ENCODE data around the gene NECTIN1. TPM values are rescaled to one million over a fixed set of nuclear protein-coding genes. Genes with fewer than 3 reads are reported as not detected.

Gene NECTIN1
- total and polyA plus RNA-seq, 2 experiments from 2014 or later, result 1.0 to 5.2 TPM

GRCh38 chr11:119700536-119701346, 28.3 kb downstream of the NECTIN1 start:
- in situ Hi-C loops (cut with MboI), result no loop called here
- no peaks in the 10 kb centered on the region for H4K20me1 ChIP-seq (ENCODE audit: insufficient read depth)
- peak; percentile 23 for DNase-seq
- H3K9ac ChIP-seq, result no peak overlapping the region
- H3K36me3 ChIP-seq (ENCODE audit: low read depth), result no peaks in the 10 kb centered on the region
- no peak overlapping the region for H3K4me2 ChIP-seq (ENCODE audit: unreplicated experiment)
- 82 to 86% methylated on average over 12 to 13 of the region's 13 CpGs for WGBS, 2 experiments (ENCODE audit: low coverage in 1 of 2, low lambda C conversion rate in 2 of 2, missing lambda C conversion rate in 2 of 2)
- H3K27ac ChIP-seq, result no peak overlapping the region
- H2AFZ ChIP-seq, result no peak overlapping the region
- no peaks in the 10 kb centered on the region for H3K27me3 ChIP-seq (replicated peaks; ENCODE audit: insufficient read depth)
- H3K4me3 ChIP-seq, result no peak overlapping the region
- H3F3A ChIP-seq (ENCODE audit: insufficient read depth), result no peaks in the 10 kb centered on the region
- H3K4me1 ChIP-seq (ENCODE audit: insufficient read depth), result no peaks in the 10 kb centered on the region
- no peaks in the 10 kb centered on the region for H3K9me3 ChIP-seq (ENCODE audit: low read depth)
- H3K79me2 ChIP-seq (ENCODE audit: insufficient read depth), result no peaks in the 10 kb centered on the region
- TF ChIP-seq EZH2phosphoT487 (IDR thresholded peaks at IDR 0.05; ENCODE audit: insufficient read depth, low read depth) (no peak), EZH2 (IDR thresholded peaks at IDR 0.05; ENCODE audit: insufficient read depth, poor library complexity, severe bottlenecking) (no peak)
- H3K9me2 ChIP-seq (ENCODE audit: insufficient read depth), result no peaks in the 10 kb centered on the region

- no peaks in the 10 kb centered on the region for H3K27me3 ChIP-seq (replicated peaks; ENCODE audit: insufficient read depth)
- no peak overlapping the region for H3K9ac ChIP-seq
- H3K9me3 ChIP-seq (ENCODE audit: low read depth), result no peaks in the 10 kb centered on the region
- no peak overlapping the region for H3K4me3 ChIP-seq
- H3F3A ChIP-seq (ENCODE audit: insufficient read depth), result no peaks in the 10 kb centered on the region
- in situ Hi-C loops (cut with MboI), result no loop called here
- no peak overlapping the region for H3K4me2 ChIP-seq (ENCODE audit: unreplicated experiment)
- H3K27ac ChIP-seq, result no peak overlapping the region
- no peaks in the 10 kb centered on the region for H4K20me1 ChIP-seq (ENCODE audit: insufficient read depth)
- H3K9me2 ChIP-seq (ENCODE audit: insufficient read depth), result no peaks in the 10 kb centered on the region
- no peaks in the 10 kb centered on the region for H3K4me1 ChIP-seq (ENCODE audit: insufficient read depth)
- DNase-seq, result no peak
- H2AFZ ChIP-seq, result no peak overlapping the region
- WGBS, 2 experiments (ENCODE audit: low coverage in 1 of 2, low lambda C conversion rate in 2 of 2, missing lambda C conversion rate in 2 of 2), result 94 to 95% methylated on average over 7 of the region's 7 CpGs
- H3K36me3 ChIP-seq (ENCODE audit: low read depth), result no peaks in the 10 kb centered on the region
- no peaks in the 10 kb centered on the region for H3K79me2 ChIP-seq (ENCODE audit: insufficient read depth)
- TF ChIP-seq EZH2 (IDR thresholded peaks at IDR 0.05; ENCODE audit: insufficient read depth, poor library complexity, severe bottlenecking) (no peak), EZH2phosphoT487 (IDR thresholded peaks at IDR 0.05; ENCODE audit: insufficient read depth, low read depth) (no peak)
Observed at GRCh38 chr11:119700030-119700429, 29.0 kb downstream of the NECTIN1 start.

DNA sequence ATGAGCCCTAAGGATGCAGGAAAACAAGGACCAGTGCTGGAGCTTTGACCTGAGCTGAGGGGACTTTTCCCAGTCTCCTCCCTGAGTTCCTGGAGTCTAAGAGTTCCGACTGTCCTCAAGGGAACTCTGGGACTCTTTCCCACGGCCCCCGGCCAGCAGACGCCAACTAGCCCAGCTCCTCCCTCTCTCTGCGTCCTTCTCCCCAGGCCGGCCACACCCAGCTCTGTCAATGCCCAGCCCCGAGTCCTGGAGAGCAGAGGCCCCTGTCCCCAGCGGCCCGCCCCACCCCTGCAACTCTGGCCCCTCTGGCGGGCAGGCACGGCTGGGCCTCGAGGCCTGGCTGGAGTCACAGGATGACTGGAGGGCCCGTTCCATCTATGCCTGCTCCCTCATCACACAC, 29.8 kb downstream of the NECTIN1 start:
- Histone ChIP-seq H3K36me3 (ENCODE audit: low read depth) (no peaks in the 10 kb centered on the region), H3K4me2 (ENCODE audit: unreplicated experiment) (no peak overlapping the region), H3K4me1 (ENCODE audit: insufficient read depth) (no peaks in the 10 kb centered on the region), H3F3A (ENCODE audit: insufficient read depth) (no peaks in the 10 kb centered on the region), H3K4me3 (no peak overlapping the region), H3K9ac (no peak overlapping the region), H2AFZ (no peak overlapping the region), H3K9me2 (ENCODE audit: insufficient read depth) (no peaks in the 10 kb centered on the region), H3K79me2 (ENCODE audit: insufficient read depth) (no peaks in the 10 kb centered on the region), H4K20me1 (ENCODE audit: insufficient read depth) (no peaks in the 10 kb centered on the region), H3K27me3 (replicated peaks; ENCODE audit: insufficient read depth) (no peaks in the 10 kb centered on the region), H3K9me3 (ENCODE audit: low read depth) (no peaks in the 10 kb centered on the region), H3K27ac (no peak overlapping the region)
- peak; percentile 37 for DNase-seq
- in situ Hi-C loops (cut with MboI), result no loop called here
- 30 to 33% methylated on average over 5 to 13 of the region's 13 CpGs for WGBS, 2 experiments (ENCODE audit: low coverage in 1 of 2, low lambda C conversion rate in 2 of 2, missing lambda C conversion rate in 2 of 2)
- TF ChIP-seq EZH2 (IDR thresholded peaks at IDR 0.05; ENCODE audit: insufficient read depth, poor library complexity, severe bottlenecking), result no peak
- TF ChIP-seq EZH2phosphoT487 (IDR thresholded peaks at IDR 0.05; ENCODE audit: insufficient read depth, low read depth), result no peak

- TF ChIP-seq EZH2 (IDR thresholded peaks at IDR 0.05; ENCODE audit: insufficient read depth, poor library complexity, severe bottlenecking) (no peak), EZH2phosphoT487 (IDR thresholded peaks at IDR 0.05; ENCODE audit: insufficient read depth, low read depth) (no peak)
- Histone ChIP-seq H3K27ac (no peak overlapping the region), H3K36me3 (ENCODE audit: low read depth) (no peaks in the 10 kb centered on the region), H4K20me1 (ENCODE audit: insufficient read depth) (no peaks in the 10 kb centered on the region), H2AFZ (no peak overlapping the region), H3K9ac (no peak overlapping the region), H3K9me3 (ENCODE audit: low read depth) (no peaks in the 10 kb centered on the region), H3K4me1 (ENCODE audit: insufficient read depth) (no peaks in the 10 kb centered on the region), H3K9me2 (ENCODE audit: insufficient read depth) (no peaks in the 10 kb centered on the region), H3K4me3 (no peak overlapping the region), H3F3A (ENCODE audit: insufficient read depth) (no peaks in the 10 kb centered on the region), H3K79me2 (ENCODE audit: insufficient read depth) (no peaks in the 10 kb centered on the region), H3K4me2 (ENCODE audit: unreplicated experiment) (no peak overlapping the region), H3K27me3 (replicated peaks; ENCODE audit: insufficient read depth) (no peaks in the 10 kb centered on the region)
- WGBS, 2 experiments (ENCODE audit: low coverage in 1 of 2, low lambda C conversion rate in 2 of 2, missing lambda C conversion rate in 2 of 2), result 50% methylated on average over 2 of the region's 2 CpGs
- in situ Hi-C loops (cut with MboI), result no loop called here
- DNase-seq, result no peak
Observed at GRCh38 chr11:119697882-119698281, 31.1 kb downstream of the NECTIN1 start.
